Measurements from ENCODE around the gene SLC7A6.

Gene SLC7A6

DNA sequence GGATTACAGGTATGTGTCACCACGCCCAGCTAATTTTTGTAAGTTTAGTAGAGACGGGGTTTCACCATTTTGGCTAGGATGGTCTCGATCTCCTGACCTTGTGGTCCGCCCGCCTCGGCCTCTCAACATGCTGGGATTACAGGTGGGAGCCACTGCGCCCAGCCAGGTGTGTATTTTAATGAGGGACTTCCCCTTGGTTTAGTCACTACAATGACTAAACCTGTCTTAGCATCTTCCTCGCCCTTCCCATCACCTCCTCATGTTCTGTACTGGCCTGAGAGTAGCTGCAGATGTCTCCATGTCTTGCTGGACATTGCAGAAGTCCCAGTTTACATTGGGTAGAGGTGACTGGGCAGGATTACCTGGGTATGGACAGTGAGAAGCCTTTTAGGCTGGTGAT is 9.6 kb downstream of the SLC7A6 start:
- DNase-seq (ENCODE audit: low read depth in 2 of 2): no peak
- TF ChIP-seq, protein P1, sequence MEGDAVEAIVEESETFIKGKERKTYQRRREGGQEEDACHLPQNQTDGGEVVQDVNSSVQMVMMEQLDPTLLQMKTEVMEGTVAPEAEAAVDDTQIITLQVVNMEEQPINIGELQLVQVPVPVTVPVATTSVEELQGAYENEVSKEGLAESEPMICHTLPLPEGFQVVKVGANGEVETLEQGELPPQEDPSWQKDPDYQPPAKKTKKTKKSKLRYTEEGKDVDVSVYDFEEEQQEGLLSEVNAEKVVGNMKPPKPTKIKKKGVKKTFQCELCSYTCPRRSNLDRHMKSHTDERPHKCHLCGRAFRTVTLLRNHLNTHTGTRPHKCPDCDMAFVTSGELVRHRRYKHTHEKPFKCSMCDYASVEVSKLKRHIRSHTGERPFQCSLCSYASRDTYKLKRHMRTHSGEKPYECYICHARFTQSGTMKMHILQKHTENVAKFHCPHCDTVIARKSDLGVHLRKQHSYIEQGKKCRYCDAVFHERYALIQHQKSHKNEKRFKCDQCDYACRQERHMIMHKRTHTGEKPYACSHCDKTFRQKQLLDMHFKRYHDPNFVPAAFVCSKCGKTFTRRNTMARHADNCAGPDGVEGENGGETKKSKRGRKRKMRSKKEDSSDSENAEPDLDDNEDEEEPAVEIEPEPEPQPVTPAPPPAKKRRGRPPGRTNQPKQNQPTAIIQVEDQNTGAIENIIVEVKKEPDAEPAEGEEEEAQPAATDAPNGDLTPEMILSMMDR (IDR thresholded peaks at IDR 0.05; ENCODE audit: low read depth, low read length): no peak
- H3K4me3 ChIP-seq (replicated peaks in 1 of 2; ENCODE audit: low read depth in 2 of 2, low read length in 2 of 2): no peak overlapping the region

DNA sequence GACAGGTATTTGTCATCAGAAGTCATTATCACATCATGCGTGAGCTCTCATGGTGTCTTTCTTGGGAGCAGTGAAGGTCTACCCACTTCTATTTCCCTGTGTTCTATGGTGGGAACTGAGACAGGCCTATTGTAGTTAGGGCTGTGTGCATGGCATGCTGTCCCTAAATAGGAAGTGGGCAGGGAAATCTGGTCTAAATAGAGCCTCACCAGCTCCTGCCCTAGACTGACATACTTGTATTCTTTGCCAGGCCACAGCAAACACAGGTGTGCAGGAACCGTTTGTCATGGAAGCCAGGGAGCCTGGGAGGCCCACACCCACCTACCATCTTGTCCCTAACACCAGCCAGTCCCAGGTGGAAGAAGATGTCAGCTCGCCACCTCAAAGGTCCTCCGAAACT is 10.1 kb downstream of the SLC7A6 start:
- TF ChIP-seq, protein P1 (IDR thresholded peaks at IDR 0.05; ENCODE audit: low read depth, low read length): no peak
- no peak overlapping the region for H3K4me3 ChIP-seq (replicated peaks in 1 of 2; ENCODE audit: low read depth in 2 of 2, low read length in 2 of 2)
- no peak for DNase-seq (ENCODE audit: low read depth in 2 of 2)

DNA sequence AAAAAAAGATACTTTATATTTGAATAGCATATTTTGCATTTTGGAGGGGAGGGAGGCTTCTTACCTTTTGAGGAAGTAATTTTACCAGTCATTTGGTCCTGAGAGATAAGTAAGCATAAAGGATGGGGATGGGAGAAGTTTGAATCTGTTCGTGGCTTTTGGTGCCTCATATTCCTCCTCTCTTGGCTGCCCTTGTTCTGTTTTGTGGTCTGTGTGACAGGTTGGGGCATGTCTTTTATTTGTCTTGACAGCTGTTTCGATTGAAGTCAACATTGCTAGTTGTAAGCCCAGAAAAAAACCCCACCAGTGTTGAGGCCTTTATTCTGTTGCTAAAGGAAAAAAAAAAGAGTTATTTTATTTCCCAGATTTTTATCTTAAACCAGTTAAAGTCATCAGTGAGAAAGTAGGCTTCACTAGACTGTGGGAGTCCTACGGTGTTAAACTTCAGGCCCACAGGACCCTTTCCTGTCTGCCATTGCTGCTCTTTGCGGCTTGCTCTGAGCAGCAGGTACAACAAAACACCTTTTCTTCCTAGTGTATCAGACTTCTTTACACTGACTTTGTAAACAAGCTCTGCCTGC is 11.4 kb downstream of the SLC7A6 start:
- no peak overlapping the region for H3K4me3 ChIP-seq (replicated peaks in 1 of 2; ENCODE audit: low read depth in 2 of 2, low read length in 2 of 2)
- TF ChIP-seq, protein P1 (IDR thresholded peaks at IDR 0.05; ENCODE audit: low read depth, low read length): no peak
- no peak for DNase-seq (ENCODE audit: low read depth in 2 of 2)

DNA sequence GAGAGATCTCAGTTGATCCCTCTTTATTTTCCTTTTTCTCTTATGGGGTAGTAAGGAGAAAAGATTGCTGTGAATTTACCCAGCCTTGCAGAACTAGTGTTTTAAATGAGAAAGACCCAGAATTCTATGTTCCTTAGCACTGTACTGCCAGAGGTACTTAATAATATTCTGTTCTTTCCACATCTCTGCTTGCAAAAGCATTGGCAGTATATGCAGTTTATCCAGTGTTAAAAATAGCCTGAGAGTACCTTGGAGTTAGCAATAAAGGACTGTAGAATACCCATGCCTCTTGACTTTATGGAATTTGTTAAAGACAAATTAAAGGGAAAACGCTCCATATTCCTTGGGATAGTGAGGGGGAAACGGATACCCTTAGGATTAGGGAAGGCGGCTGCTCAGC is 11.9 kb downstream of the SLC7A6 start:
- no peak overlapping the region for H3K4me3 ChIP-seq (replicated peaks in 1 of 2; ENCODE audit: low read depth in 2 of 2, low read length in 2 of 2)
- DNase-seq (ENCODE audit: low read depth in 2 of 2): no peak

DNA sequence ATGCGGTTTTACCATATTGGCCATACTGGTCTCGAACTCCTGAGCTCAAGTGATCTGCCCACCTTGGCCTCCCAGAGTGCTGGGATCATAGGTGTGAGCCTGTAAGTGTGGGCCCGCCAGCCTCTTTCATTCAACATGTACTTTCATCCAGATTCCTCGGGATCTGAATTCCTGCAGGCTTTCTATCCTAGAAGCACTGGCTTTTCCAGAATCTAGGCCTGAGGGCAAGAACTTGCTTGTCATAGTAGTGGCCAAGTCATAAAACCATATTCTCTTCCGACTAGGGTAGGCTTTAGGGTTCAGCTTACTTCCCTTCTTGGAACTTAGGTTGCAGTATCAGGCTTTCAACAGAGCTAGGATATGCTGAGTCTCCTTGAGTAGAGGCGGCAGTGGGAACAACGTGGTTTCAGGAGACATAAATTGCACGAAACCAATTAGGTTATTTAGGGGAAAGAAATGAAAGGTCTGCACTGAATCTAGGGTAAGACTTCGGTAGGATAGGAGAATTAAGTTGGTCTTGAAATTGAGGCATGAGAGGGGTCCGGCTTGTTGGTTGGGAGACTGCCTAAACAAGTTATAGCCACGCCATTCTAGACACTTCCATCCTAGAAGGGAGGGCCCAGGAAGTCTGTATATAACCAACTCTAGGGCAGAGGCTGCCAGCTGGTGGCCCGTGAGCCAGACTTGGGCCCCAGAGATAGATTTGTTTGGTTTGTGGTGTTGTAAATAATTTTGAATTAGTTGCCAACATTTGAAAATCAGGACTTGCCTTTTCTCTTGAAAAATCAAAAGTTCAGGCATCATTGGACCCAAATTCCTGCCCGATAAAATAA is 15.6 kb downstream of the SLC7A6 start:
- TF ChIP-seq, protein P1 (IDR thresholded peaks at IDR 0.05; ENCODE audit: low read depth, low read length): no peak
- H3K4me3 ChIP-seq (replicated peaks in 1 of 2; ENCODE audit: low read depth in 2 of 2, low read length in 2 of 2): no peak overlapping the region

More for the DNA sequence above, 11.9 kb downstream of the SLC7A6 start:
- TF ChIP-seq, protein P1 (IDR thresholded peaks at IDR 0.05; ENCODE audit: low read depth, low read length): no peak

DNA sequence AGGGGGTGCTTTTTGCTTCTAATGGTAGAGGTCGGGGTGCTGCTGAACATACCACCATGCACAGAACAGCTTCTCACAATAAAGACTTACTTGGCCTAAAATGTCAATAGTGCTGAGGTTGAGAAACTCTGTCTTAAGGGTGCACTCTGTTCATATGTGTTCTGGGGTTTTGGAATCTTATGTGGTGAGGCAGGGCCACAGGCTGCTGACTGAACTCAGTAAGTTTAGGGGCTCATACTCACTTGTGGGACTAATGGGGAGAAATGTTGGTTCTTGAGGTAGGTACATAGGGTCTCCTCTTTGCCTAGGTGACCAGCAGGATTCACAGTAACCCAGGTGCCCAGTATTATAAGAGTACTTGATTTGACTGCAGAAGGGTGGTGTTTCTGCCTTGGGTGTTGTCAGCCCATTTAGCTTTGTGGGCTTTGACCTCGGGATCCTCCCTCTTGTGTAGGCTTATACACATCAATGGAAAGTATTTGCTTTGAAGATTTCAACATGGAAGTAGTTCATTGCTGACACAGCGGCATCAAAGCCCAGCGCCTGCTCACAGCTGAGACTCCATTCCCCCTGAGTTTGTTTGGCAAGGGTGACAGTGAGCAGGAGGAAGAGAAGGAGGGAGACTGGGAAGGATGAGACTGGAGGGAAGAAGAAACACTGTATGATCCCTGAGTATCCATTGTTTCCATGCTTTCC is 17.2 kb downstream of the SLC7A6 start:
- DNase-seq (ENCODE audit: low read depth in 2 of 2): no peak
- no peak overlapping the region for H3K4me3 ChIP-seq (replicated peaks in 1 of 2; ENCODE audit: low read depth in 2 of 2, low read length in 2 of 2)
- TF ChIP-seq, protein P1 (IDR thresholded peaks at IDR 0.05; ENCODE audit: low read depth, low read length): no peak

More for the DNA sequence above, 15.6 kb downstream of the SLC7A6 start:
- no peak for DNase-seq (ENCODE audit: low read depth in 2 of 2)
